Prostate gland (tissue), 2 donors: ENCODE measurements around the gene TMEM63C. TPM values are rescaled to one million over a fixed set of nuclear protein-coding genes. Genes with fewer than 3 reads are reported as not detected.

Experiments used
- DNase-seq: peaks from one replicate; pipeline ENCODE4 v3.0.0-alpha.2; 2019; ENCODE audit warnings: low spot score
- H3K27ac ChIP-seq, 2 donors: fragments of 200-600 bp; sonication (generic); 2 replicates each; pipeline ENCODE4 v1.5.1; 2017 to 2019
- H3K27me3 ChIP-seq: fragments of 200-600 bp; sonication (generic); replicated peaks from 2 replicates; pipeline ENCODE4 v1.5.1; 2019; ENCODE audit not compliant: insufficient read depth
- H3K36me3 ChIP-seq, 2 donors: fragments of 200-600 bp; sonication (generic); 1 replicate in 1 of 2; 2 replicates in 1 of 2; pipeline versions ENCODE4 v1.5.1 to v1.8.1; 2017 to 2019
- H3K4me1 ChIP-seq: fragments of 200-600 bp; sonication (generic); replicated peaks from 2 replicates; pipeline ENCODE4 v1.5.1; 2019
- H3K4me3 ChIP-seq, 2 donors: fragments of 200-600 bp; sonication (generic); 2 replicates each; pipeline ENCODE4 v1.5.1; 2017 to 2019
- H3K9me3 ChIP-seq: fragments of 200-600 bp; sonication (generic); 2 replicates; pipeline ENCODE4 v1.5.1; 2017
- CTCF ChIP-seq, 4 experiments: fragments of 200-600 bp in 2 of 4; fragments of 450-650 bp in 2 of 4; sonication (generic) in 2 of 4; IDR thresholded peaks; 1 replicate in 3 of 4; 2 replicates in 1 of 4; pipeline ENCODE4 v1.5.1; 2016 to 2019; ENCODE audit warnings: antibody characterized with exemption in 4 of 4, mild to moderate bottlenecking in 2 of 4, moderate library complexity in 2 of 4
- POLR2A ChIP-seq: fragments of 450-650 bp; IDR thresholded peaks from one replicate; pipeline ENCODE4 v1.6.1; 2016; ENCODE audit warnings: antibody characterized with exemption, mild to moderate bottlenecking
- POLR2AphosphoS5 ChIP-seq: sonication (generic); formaldehyde crosslinking; IDR thresholded peaks from one replicate; pipeline ENCODE4 v1.6.1; 2017; ENCODE audit warnings: antibody characterized with exemption
- WGBS: methylation state at CpG from one replicate; pipeline ENCODE4 v1.1.5; 2018; 5-methylcytosine and 5-hydroxymethylcytosine counted together
- intact Hi-C: fragments of 100-400 bp; cut with DNase I; formaldehyde crosslinking; loops from one replicate; pipeline ENCODE4 v1.14.2; 2022
- total RNA-seq, 2 donors: library from RNA; depleted of rRNA; stranded (reverse); fragments of >200 nt; gene quantifications; one replicate each; pipeline ENCODE4 v1.1.0, GENCODE V29; 2016

The TMEM63C gene
- total RNA-seq, 2 donors from 2014 or later, result 2.0 to 7.8 TPM

DNA sequence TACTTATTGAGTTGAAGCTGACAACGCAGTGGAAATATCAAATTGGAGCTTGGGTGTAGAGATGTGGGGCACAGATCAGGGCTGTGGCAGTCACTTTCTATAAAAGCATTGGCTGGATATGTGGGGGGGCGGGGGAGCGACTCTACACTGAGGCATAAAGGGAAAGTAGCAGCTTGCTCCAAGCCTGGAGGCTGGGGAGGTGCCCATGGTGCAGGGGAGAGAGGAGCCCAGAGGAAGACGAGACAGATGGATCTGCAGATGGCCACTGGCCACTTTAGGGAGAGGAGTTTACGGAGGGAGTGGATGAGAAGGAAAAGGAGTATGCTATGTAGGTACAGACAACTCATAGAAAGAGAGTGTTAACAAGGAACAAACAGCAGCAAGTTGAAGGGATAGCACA, 102.9 kb downstream of the TMEM63C start:
- Histone ChIP-seq H3K9me3 (no peaks in the 10 kb centered on the region), H3K4me3 (no peak overlapping the region), H3K36me3 (peaks cover 0 to 10% of the 10 kb centered on the region in 2 donors), H3K27me3 (no peaks in the 10 kb centered on the region), H3K27ac (no peak overlapping the region), H3K4me1 (no peaks in the 10 kb centered on the region)
- no peak for DNase-seq
- no peak for TF ChIP-seq CTCF (IDR thresholded peaks at IDR 0.05)
- TF ChIP-seq POLR2A, result no peak
- no peak for TF ChIP-seq POLR2AphosphoS5
- 95% methylated on average over 5 of the region's 5 CpGs for WGBS
- intact Hi-C loops, result no loop called here

DNA sequence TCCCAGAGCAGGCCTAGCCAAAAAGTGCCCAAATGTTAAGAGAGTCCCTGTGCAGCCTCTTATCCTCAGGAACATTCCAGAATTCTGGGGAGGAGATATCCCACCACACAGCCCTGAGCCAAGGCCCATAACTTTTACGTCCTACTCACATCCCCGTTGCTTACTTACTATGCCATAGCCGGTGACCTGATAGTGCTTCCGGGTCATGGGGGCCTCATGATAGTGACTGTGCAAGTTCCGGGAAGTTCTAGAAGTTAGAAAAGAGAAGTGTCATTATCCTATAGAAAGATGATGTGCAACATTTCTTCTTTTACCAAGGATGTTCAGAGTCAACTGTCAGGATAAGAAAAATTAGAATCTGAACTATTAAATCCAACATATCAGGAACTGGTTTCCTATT, 105.0 kb downstream of the TMEM63C start:
- WGBS, result 71% methylated on average over 5 of the region's 5 CpGs
- intact Hi-C loops, result no loop called here
- TF ChIP-seq CTCF (IDR thresholded peaks at IDR 0.05) (no peak), POLR2A (no peak), POLR2AphosphoS5 (no peak)
- no peak for DNase-seq
- Histone ChIP-seq H3K4me3 (no peak overlapping the region), H3K36me3 (peaks cover 0 to 10% of the 10 kb centered on the region in 2 donors), H3K4me1 (no peaks in the 10 kb centered on the region), H3K9me3 (no peaks in the 10 kb centered on the region), H3K27me3 (no peaks in the 10 kb centered on the region), H3K27ac (no peak overlapping the region)

DNA sequence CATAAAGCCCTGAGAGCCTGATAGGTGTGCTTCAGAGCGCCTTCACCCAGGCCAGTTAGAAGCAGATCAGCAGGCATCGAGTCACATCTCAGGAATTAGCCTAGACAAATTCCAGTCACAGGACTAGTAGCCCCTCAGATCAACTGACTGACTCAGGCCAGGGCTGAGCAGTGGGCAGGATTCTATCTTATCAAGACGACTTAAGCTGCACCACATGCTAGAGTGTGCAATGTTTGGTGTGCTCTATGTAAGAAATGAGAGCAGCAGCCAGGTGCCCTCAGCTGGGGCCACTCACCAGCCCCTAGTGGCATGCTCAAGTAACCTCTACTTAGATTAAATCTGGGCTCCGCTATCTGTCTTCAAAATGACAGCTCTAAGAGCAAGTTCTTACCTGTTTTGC, 109.1 kb downstream of the TMEM63C start:
- intact Hi-C loops, result no loop called here
- no peaks in the 10 kb centered on the region for H3K4me1 ChIP-seq
- 77% methylated on average over 4 of the region's 4 CpGs for WGBS
- no peaks in the 10 kb centered on the region for H3K9me3 ChIP-seq
- TF ChIP-seq POLR2AphosphoS5, result no peak
- TF ChIP-seq CTCF (IDR thresholded peaks at IDR 0.05), result no peak
- TF ChIP-seq POLR2A, result no peak
- no peak for DNase-seq
- H3K27me3 ChIP-seq, result no peaks in the 10 kb centered on the region
- no peaks in the 10 kb centered on the region for H3K36me3 ChIP-seq
- no peak overlapping the region for H3K27ac ChIP-seq
- no peak overlapping the region for H3K4me3 ChIP-seq

- H3K27ac ChIP-seq, result no peak overlapping the region
- no peaks in the 10 kb centered on the region for H3K27me3 ChIP-seq
- no peak for DNase-seq
- no peak overlapping the region for H3K4me3 ChIP-seq
- intact Hi-C loops, result no loop called here
- no peaks in the 10 kb centered on the region for H3K4me1 ChIP-seq
- no peak for TF ChIP-seq POLR2AphosphoS5
- no peak for TF ChIP-seq POLR2A
- TF ChIP-seq CTCF (IDR thresholded peaks at IDR 0.05), result no peak
- H3K36me3 ChIP-seq, result no peaks in the 10 kb centered on the region
- 66% methylated on average over 13 of the region's 13 CpGs for WGBS
- no peaks in the 10 kb centered on the region for H3K9me3 ChIP-seq
These were observed 114.6 kb downstream of the TMEM63C start for GRCh38 chr14:77296155-77296554.

- no peaks in the 10 kb centered on the region for H3K27me3 ChIP-seq
- DNase-seq, result no peak
- H3K4me3 ChIP-seq, result no peak overlapping the region
- H3K36me3 ChIP-seq, result no peaks in the 10 kb centered on the region
- no peak overlapping the region for H3K27ac ChIP-seq
- H3K4me1 ChIP-seq, result no peaks in the 10 kb centered on the region
- 91% methylated on average over 8 of the region's 8 CpGs for WGBS
- H3K9me3 ChIP-seq, result no peaks in the 10 kb centered on the region
- intact Hi-C loops, result no loop called here
- TF ChIP-seq CTCF (IDR thresholded peaks at IDR 0.05) (no peak), POLR2A (no peak), POLR2AphosphoS5 (no peak)
These were observed 115.3 kb downstream of the TMEM63C start for GRCh38 chr14:77296906-77297305.
